GM19035 (cell line): Measurements from ENCODE around the gene ACAA2.

Experiments
- ATAC-seq: cut with Tn5 transposase; IDR thresholded peaks from one replicate; pipeline ENCODE4 v1.9.1; 2021; ENCODE audit not compliant: unreplicated experiment

Gene ACAA2

DNA sequence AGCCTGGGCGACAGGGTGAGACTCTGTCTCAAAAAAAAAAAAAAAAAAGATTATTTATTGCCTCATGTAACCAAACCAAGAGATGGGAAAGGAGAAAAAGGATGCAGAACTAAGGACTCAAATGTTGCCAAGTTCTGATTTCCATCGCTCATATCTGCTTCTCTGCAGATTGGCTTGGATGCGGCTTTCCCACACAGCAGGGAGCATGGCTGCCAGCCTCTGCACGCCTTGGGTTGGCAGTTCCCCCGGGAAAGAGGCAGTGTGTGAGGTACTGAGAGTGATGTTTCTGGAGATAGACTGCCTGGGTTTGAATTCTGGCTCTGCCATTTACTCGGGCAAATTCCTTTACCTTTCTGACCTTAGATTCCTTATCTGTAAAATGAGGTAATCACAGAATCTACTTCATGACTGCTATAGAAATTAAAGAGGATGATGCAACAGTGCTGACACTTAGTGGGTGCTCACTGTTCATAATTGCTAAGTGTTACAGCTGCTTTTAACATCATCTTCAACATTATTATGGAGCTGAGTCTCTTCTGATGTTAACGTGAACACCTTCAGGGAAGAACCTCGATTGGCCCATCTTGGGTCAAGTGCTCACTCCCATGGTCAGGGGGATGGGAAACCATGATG lies 68.8 kb downstream of the ACAA2 start:
- ATAC-seq: no peak

- ATAC-seq: no peak
Observed at GRCh38 chr18:49743117-49743567, 70.2 kb downstream of the ACAA2 start.

GRCh38 chr18:49742316-49743116 lies 70.8 kb downstream of the ACAA2 start:
- no peak for ATAC-seq

GRCh38 chr18:49739275-49739674 lies 74.1 kb downstream of the ACAA2 start:
- no peak for ATAC-seq

DNA sequence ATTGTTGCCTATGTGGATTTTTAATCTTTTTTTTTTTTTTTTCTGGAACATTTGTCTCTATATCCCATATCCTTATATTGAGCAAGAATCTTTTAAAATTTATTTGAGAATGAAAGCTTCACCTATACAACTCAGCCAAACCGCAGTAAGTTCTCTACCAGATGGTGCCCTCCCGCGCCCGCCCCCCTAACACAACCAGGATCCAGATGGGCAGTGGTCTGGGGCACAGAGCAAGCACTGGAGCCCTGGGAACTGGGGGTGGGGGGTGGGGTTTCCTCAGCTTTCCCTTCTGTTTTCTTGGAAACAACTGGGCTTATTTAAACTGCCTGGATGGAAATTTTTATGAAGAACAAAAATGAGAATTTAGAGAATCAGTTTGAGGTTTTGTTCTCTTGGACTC lies 74.6 kb downstream of the ACAA2 start:
- no peak for ATAC-seq

DNA sequence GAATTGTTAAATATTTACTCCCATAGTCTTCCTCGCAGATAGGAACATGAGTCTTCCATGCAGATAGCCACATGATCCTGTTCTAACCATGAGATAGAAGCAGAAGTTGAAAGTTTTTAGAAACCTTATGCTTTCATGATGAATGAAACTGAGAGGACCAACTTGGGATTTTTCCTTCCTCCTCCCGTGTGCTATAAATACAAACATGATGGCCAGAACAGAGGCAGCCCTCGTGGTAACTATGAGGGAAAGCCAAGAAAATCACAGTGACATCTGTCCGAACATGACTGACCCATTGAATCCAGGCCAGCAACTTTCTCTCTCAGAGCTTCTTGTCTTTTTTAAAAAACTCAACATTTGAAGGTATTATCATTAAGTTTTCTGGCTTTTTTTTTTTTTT lies 78.5 kb downstream of the ACAA2 start:
- no peak for ATAC-seq

DNA sequence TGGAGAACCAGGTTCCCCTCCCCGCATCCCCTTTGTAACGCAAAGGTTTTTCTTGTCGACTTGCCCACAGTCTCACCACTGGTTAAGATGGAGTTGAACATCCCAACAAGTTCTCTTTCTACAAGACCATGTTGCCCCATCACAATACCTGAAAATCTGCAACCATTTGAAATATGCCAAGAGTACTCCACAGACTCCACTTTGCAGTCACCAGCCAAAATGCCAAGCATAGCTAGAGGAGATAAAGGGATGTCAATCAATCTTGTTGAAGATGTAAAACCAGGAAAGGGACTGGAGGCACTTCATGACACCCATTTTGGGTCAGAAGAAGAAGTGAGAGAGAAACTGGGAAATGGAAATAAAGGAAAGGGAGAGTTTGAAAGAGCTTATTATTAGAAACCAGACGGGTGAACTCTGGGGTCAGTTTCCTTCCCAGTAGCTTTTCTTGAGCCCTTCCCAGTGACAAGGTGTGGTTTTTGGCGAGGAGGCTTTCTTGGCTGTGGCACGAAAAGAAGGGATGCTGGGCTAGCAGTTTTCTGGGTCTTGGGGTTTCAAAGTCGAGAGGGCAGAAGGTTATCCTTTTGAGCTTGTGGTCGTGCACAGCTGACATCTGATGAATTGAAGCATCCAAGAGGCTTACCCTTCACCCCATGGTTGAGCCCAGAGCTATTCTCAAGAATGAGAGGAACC lies 79.3 kb downstream of the ACAA2 start:
- ATAC-seq: no peak

GRCh38 chr18:49733321-49733720 lies 80.0 kb downstream of the ACAA2 start:
- ATAC-seq: no peak
